C4-2B (cell line): ENCODE data around the gene PMVK.
A peak's percentile ranks its signal among the peaks of the same experiment; 100 is the strongest.

Experiments
- H3K27ac ChIP-seq: fragments of 450-650 bp; 2 replicates; pipeline ENCODE4 v1.5.1; 2017
- ZFX ChIP-seq: fragments of 450-650 bp; IDR thresholded peaks from 2 replicates; pipeline ENCODE4 v1.6.1; 2017
- TF ChIP-seq, protein P1 (sequence below): fragments of 450-650 bp; conservative IDR thresholded peaks from 2 replicates; pipeline ENCODE4 v1.5.1; 2017; ENCODE audit warnings: mild to moderate bottlenecking

PMVK gene

DNA sequence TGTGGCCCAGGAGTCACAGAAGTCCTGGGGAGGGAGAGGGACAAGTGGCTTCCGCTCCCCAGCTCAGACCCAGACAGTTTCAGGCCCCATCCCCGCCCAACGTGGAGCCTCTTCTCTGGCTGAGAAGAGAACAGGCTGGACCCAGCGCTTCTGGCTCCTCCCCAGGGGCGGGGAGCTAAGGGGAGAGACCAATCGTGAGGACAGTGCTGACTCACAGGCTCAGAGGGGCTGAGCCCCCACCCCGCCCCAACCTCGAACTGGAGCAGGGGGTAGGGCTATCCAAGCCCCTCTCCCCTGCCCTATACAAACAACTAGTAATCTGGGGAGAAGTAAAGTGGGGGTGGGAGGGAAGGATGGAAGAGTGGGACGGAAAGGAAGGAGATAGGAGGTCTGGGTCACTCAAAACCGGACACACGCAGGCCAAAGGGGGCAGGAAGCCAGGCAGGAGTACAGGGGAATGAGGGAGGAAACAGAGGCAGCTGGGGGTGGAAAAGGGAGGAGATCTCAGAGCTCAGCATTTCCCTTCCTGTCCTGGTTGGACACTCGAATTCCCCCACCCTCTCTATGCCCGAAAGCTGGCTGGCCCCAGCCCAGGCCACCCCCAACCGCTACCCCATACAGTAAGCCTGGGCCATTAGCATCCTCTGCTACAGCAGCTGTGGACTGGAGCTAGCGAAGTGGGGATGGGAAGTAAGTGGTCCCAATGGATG lies 34.3 kb upstream of the PMVK start, which contains the start of gene SHC1:
TSS of gene SHC1 (minus strand) at position 117 of the 710 bp plus-strand sequence. CDS start 221 bp downstream, outside the sequence.
- H3K27ac ChIP-seq = peak within 1 kb of the TSS; percentile 84
- no peak for TF ChIP-seq ZFX
- TF ChIP-seq, protein P1, sequence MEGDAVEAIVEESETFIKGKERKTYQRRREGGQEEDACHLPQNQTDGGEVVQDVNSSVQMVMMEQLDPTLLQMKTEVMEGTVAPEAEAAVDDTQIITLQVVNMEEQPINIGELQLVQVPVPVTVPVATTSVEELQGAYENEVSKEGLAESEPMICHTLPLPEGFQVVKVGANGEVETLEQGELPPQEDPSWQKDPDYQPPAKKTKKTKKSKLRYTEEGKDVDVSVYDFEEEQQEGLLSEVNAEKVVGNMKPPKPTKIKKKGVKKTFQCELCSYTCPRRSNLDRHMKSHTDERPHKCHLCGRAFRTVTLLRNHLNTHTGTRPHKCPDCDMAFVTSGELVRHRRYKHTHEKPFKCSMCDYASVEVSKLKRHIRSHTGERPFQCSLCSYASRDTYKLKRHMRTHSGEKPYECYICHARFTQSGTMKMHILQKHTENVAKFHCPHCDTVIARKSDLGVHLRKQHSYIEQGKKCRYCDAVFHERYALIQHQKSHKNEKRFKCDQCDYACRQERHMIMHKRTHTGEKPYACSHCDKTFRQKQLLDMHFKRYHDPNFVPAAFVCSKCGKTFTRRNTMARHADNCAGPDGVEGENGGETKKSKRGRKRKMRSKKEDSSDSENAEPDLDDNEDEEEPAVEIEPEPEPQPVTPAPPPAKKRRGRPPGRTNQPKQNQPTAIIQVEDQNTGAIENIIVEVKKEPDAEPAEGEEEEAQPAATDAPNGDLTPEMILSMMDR = no peak

DNA sequence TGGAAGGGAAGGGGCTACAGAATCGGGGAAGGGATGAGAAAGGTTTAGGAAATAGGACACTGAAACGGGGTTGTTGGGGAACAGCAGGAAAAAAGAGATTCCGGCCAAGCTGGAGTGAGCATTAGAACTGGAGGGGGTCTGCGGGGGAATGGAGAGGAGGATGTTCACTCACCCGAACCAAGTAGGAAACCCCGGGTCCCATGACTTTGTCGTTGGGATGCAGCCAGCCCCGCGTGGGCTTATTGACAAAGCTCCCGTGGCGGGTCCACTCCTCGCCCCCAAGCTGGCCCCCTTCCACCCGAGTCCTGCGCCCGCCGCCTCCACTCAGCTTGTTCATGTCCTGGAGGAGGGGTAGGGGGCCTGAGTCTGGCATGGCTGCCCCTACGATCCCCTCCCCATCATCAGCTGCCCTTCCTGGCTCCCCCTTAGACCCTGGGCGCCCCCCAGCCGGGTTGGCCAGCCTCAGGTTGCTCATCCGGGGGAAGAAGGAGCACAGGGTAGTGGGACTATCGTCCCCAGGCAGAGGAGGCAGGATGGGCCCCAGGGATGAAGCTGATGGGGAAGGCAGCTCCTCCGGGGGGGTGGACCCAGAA lies 33.4 kb upstream of the PMVK start:
- no peak for TF ChIP-seq ZFX
- TF ChIP-seq, protein P1 = no peak
- H3K27ac ChIP-seq = peak overlapping the region; percentile 84

DNA sequence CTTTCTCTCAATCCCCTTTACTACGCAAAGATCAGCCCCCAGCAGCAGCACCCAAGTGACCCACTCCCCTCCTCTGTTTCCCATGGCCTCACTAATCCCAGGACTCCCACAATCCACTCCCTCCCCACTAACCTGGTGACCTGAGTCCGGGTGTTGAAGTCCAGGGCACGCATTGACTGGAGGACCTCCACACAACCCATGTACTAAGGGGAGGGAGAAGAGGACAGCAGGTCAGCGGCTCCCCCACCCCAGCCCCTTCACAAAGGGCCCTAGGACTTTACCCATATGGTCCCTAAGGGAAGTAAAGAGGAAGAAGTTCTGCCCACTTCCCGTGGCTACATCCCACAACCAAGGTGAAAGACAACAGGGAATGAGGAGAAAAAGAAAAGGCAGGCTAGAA lies 32.7 kb upstream of the PMVK start:
- H3K27ac ChIP-seq = peak overlapping the region; percentile 7; the same call in 1 of the 2 replicates
- TF ChIP-seq, protein P1 = no peak
- TF ChIP-seq ZFX = no peak

DNA sequence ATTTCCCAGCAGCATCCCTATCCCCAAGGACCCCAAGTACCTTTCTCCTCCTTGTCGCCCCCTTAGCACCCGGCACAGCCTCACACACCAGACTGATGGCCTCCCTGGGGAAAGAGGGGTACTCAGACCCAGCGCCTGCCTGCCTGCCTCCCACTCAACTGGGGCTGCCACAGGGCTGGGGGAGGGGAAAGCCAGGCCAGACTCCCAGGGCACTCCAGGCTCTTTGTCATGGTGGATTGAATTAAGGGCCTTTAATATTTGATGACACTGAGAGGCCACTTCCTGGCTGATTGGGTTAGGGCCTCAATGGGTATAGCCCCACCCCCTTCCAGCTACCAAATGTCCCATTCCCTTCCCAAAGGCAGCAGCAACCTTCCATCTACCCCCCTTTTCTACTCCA lies 32.2 kb upstream of the PMVK start:
- no peak overlapping the region for H3K27ac ChIP-seq
- TF ChIP-seq, protein P1 = no peak
- no peak for TF ChIP-seq ZFX

DNA sequence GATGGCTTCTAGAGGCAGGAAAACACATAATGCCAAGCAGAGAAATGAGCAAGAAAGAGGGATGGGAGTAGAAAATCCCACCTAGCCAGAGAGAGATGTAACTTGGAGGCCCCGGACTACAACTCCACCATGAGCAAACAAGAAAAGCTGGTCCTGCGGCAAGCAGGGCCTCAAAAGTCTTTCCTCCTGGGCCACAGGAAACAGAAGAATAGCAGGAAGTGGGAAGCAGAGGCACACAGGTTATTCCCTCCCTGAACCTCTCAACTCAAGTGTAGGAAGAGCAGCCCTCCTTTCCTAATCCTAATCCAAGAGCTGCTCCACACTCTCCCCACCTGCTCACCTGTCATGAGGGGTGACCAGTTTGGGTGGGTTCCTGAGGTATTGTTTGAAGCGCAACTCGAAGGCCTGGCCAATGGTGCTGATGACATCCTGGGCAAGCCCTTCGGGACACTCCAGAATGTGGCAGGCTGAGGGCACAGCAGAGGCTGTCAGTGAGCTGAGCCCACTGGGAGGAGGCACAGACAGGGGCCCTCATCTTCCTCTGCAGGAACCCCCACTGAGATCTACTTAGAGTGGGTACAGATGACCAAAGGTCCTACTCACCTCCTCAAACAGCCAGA lies 30.9 kb upstream of the PMVK start:
- peak overlapping the region; percentile 14; the same call in 1 of the 2 replicates for H3K27ac ChIP-seq
- TF ChIP-seq ZFX = no peak
- TF ChIP-seq, protein P1 = no peak

DNA sequence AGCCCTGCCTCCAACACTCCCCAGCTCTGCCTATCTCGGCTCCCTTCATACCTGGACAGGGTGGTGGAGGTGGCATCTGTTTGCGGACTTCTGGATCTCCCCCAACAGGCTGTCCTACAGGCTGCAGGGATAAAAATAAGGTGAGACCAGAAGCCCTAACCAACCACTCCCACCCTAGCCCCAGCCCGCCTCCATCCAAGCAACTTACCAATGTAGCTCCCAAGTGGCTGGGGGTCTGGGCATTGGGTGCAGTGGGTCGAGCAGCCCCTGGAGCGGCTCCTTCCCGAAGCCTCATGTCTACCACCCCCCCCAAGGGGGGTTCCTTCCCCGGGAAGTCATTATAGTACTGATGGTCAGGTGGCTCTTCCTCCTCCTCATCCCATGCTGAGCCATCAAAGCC lies 29.6 kb upstream of the PMVK start:
- TF ChIP-seq, protein P1 = no peak
- TF ChIP-seq ZFX = no peak
- no peak overlapping the region for H3K27ac ChIP-seq

DNA sequence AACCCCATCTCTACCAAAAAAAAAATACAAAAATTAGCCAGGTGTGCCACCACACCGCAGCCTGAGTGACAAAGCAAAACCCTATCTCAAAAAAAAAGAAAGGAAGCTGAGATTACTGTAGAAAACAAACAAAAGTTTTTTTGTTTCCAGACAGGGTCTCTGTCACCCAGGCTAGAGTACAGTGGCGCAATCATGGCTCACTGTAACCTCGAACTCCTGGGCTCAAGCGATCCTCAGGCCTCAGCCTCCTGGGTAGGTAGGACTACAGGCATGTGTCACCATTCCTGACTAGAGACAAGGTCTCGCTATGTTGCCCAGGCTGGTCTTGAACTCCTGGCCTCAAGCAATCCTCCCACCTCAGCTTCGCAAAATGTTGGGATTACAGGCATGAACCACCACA lies 27.8 kb upstream of the PMVK start:
- H3K27ac ChIP-seq = no peak overlapping the region
- TF ChIP-seq, protein P1 = no peak
- no peak for TF ChIP-seq ZFX
